ENCODE results near the gene ZNF598.

ZNF598 gene

GRCh38 chr16:1978476-1979120 lies 31.0 kb downstream of the ZNF598 start:
- in situ Hi-C loops (cut with HindIII; ENCODE audit: low sequenced_read_pairs), result no loop called here

DNA sequence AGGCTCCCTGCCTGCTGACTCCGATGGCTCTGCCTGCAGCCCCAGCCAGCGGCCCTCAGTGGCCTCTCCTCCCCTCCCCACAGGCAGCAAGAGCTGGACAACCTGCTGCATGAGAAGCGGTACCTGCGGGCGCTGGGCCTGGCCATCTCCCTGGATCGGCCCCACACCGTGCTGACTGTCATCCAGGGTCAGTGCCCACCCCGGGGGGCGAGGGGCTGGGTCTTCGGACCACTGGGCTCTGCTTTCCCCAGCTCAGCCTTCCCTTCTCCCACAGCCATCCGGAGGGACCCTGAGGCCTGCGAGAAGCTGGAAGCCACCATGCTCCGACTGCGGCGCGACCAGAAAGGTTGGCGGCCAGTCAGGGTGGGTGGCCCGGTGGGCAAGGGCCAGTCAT lies 31.7 kb downstream of the ZNF598 start:
- in situ Hi-C loops (cut with HindIII; ENCODE audit: low sequenced_read_pairs), result no loop called here

GRCh38 chr16:1976951-1977874 lies 32.4 kb downstream of the ZNF598 start:
- in situ Hi-C loops (cut with HindIII; ENCODE audit: low sequenced_read_pairs), result no loop called here

- in situ Hi-C loops (cut with HindIII; ENCODE audit: low sequenced_read_pairs), result no loop called here
Observed at GRCh38 chr16:1976216-1976520, 33.5 kb downstream of the ZNF598 start.

GRCh38 chr16:1975432-1976215 lies 34.0 kb downstream of the ZNF598 start:
- in situ Hi-C loops (cut with HindIII; ENCODE audit: low sequenced_read_pairs), result no loop called here

DNA sequence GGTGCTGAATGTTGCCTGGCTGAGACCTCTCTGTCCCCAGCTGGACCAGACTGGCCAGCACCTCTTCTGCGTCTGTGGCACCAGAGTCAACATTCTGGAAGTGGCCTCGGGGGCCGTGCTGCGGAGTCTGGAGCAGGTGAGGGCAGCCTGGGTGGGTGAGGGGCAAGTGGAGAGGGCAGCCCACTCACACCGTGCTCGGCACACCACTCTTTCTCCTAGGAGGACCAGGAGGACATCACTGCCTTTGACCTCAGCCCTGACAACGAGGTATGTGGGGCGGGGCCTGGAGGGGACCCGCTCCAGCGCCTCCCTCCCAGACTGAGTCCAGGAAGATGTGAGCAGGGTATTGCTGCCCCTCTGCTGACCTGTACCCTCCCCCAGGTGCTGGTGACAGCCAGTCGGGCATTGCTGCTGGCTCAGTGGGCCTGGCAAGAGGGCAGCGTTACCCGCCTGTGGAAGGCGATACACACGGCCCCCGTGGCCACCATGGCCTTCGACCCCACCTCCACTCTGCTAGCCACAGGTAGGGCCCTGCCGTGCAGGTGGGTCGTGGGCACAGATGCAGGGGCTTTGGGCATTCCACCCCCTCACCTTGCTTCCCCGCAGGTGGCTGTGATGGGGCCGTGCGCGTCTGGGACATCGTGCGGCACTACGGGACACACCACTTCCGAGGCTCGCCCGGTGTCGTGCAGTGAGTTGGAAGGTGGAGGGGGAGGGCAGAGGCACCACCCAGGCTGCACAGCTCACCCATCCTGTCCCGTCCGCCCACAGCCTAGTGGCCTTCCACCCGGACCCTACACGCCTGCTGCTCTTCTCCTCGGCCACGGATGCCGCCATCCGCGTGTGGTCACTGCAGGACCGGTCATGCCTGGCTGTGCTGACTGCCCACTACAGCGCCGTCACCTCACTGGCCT lies 35.2 kb downstream of the ZNF598 start:
- in situ Hi-C loops (cut with HindIII; ENCODE audit: low sequenced_read_pairs), result no loop called here

DNA sequence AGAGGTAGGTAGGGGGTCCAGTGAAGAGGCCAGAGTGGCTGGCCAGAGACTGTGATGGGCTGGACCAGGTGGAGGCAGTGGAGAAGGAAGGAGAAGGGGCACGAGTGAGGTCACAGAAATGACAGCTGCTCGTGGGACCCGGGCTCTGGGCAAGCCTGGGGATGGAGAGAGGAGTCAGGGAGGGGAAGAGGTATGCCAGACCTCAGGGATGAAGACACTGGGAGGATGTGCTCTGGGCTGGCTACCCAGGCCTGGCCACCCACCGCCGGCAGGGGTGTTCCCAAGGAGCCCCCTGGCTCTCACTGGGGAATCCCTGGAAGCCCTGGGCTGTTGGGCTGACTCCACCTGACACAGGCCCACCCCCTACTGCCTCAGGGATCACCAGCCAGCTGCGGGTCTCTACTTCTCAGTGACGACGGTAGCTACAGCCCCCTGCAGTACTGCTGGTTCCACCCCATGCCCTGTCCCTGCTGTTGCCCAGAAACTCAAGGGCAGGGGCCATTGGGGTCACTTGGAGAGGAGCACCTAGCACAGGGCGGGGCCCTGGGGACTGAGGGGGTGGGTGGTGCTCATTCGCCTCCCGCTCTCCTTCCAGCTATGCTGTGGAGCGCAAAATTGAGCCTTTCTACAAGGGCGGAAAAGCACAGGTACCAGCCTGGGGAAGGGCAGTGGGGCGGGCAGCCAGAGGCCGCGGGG lies 36.0 kb downstream of the ZNF598 start:
- in situ Hi-C loops (cut with HindIII; ENCODE audit: low sequenced_read_pairs), result no loop called here

- in situ Hi-C loops (cut with HindIII; ENCODE audit: low sequenced_read_pairs), result no loop called here
Observed at GRCh38 chr16:1972490-1972877, 37.1 kb downstream of the ZNF598 start.

DNA sequence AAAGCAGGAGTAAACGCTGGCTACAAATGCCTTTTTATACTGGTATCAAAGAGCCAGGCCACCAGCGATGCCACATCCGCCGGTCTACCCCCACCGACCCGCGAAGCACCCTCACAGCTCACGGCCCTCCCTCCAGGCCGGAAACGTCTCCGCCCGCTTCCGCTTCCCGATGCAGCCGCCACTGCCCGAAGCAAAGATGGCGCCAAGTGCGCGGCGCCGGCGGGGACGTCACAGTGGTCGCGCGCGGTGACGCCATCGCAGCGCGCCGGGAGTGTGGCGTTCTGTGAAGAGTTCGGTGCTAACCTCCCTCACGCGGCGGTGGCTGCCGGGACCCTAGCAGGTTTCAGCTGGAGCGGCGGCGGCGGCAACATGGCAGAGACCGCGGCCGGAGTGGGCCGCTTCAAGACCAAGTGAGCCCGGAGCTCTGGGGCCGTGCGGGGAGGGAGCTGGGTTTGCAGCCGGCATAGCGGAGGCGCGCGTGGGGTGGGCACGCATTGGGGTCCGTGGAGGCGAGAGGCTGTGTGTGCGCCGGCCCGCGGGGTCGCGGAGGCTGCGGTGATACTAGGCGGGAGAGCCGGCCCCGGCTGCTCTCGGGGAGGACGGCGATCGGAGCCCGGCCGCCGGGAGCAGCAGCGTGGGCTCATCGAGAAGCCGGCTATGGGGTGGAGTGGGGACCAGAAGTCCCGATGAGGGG lies 37.7 kb downstream of the ZNF598 start, which contains the start of gene TBL3:
Gene TBL3, plus strand, starts transcription at position 258 of the 694 bp plus-strand sequence. Its CDS starts 112 bp downstream, at position 370.
- in situ Hi-C loops (cut with HindIII; ENCODE audit: low sequenced_read_pairs), result no loop called here

GRCh38 chr16:1968146-1968953 lies 41.3 kb downstream of the ZNF598 start:
- in situ Hi-C loops (cut with HindIII; ENCODE audit: low sequenced_read_pairs), result loop anchor here (5.0 kb wide), 1 partner anchor 69 kb away; no protein-coding TSS in a partner anchor

DNA sequence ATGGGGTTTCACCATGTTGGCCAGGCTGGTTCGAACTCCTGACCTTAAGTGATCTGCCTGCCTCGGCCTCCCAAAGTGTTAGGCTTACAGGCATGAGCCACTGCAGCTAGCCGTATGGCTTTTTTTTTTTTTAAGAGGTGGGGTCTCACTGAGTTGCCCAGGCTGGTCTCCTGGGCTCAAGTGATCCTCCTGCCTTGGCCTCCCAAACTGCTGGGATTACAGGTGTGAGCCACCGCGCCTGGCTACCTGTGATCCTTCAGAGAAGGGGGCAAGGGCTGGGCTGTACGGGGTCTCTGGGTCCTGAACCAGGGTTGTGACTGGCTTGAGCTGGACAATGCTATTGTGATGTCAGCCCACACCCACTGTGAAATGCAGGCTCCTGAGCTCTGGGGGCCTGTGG lies 43.2 kb downstream of the ZNF598 start, which contains the start of gene RNF151:
Gene RNF151, plus strand, starts transcription at position 397 of the 400 bp plus-strand sequence. CDS start 26 bp downstream, outside the sequence.
- in situ Hi-C loops (cut with HindIII; ENCODE audit: low sequenced_read_pairs), result loop anchor here (5.0 kb wide), 1 partner anchor 71 kb away; no protein-coding TSS in a partner anchor

DNA sequence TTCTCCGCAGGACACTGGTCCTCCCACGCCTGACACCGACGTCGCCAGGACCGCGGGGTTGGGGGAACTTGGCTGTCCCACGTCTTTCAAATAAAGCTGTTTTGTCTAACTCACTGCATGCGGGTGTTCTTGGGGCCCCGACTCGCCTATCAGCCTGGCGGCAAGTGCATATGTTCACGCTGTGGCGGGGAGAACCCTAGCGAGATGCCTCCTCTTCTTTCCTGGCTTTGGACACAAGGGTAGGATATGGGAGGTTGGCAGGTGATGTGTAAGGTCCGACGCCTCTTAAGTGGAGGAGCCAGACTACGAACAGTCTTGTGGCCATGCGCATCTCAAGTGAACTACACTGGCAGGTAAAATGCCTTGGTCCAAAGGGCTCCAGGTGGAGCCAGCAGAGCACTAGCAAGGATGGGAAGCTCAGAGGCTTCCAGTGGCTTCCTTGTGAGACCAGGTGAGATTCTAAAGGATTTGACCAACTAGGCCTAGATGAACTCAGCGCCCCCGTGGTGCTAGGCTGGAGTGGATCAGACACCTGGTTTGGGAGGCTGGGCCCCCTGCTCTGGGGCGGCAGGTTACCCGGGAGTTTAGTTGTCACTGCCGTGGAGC lies 44.1 kb downstream of the ZNF598 start:
- in situ Hi-C loops (cut with HindIII; ENCODE audit: low sequenced_read_pairs), result loop anchor here (5.0 kb wide), 1 partner anchor 72 kb away; no protein-coding TSS in a partner anchor

DNA sequence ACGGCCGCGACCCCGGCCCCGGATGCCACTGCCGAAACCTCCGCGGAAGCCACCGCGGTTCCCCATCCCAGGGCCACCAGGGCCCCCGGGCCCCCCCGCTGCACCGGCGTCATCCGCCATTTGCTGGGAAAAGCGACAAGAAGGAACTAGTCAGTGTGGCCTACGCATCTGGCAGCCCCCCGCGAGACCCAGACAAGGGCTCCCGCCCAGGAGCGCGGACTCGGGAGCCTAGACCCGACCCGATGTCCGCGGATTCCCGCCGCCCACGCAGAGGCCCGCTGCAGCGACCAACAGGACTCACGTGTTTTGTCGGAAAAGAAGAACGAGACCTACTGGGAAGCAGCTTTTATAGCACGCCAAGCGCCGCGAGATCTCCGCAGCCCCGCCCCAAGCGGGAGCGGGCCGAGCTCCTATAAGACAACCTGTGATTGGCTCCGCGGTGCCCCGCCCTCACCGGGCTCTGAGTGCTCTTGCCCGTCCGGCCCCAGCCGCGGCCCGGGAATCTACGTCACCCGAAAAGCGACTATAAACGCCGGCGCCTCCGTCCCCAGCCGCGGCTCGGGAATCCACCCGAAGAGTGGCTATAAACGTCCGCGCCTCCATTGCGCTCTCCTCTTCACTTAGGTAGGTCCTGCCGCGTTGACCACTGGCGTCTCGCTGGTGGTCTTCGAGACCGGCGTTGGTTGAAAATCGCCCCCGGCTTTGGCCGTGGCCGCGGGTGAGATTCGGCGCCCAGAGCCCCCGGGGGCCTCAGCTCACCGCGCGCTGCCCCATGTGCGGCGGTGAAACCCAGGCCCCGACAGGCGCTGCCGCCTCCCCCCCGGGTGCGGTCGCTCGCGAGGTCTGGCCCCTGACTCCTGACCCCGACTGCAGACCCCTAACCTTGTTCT lies 44.9 kb downstream of the ZNF598 start, which contains the start of gene RPS2:
Gene RPS2, minus strand, starts transcription at position 321 of the 890 bp plus-strand sequence. Its CDS starts 201 bp downstream, at position 120.
- in situ Hi-C loops (cut with HindIII; ENCODE audit: low sequenced_read_pairs), result loop anchor here (5.0 kb wide), 1 partner anchor 73 kb away; no protein-coding TSS in a partner anchor

DNA sequence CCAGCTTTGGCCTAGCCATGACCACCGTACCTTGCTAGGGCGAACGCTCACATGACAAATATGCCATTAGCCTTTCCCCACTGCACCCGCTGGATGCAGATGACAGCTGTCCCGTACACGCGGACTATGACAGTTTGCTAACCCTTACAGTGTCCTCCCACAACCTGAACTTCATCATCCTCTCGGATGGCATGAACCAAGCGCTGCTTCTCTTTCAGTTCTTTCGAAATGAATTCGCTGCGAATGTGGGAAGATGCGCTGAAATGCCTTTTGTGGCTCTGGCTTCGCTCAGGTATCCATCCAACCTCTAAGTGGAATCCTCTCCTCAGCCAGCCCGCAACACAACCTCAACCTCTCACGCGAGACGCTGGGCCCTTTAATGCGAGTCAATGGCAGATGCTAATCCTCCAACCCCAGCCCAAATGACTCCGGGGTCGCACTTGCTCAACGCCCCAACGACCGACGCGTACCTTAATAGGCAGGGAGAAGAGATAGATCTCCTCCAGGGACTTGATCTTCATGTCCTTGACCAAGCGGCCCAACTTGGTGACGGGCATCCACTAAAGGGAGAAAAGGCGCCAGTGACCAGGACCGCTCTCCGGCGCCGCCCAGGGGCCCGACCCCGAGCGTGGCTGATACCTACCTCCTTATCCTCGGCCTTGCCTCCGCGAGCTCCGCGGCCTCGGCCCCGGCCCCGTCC lies 45.7 kb downstream of the ZNF598 start:
- in situ Hi-C loops (cut with HindIII; ENCODE audit: low sequenced_read_pairs), result no loop called here

Measured in endothelial cell of hepatic sinusoid (primary cell).